ENCODE data around the gene FIBP.
A peak's percentile ranks its signal among the peaks of the same experiment; 100 is the strongest.

Gene FIBP

GRCh38 chr11:65870706-65871681 is 17.3 kb downstream of the FIBP start:
- DNase-seq (ENCODE audit: low spot score) = no peak

GRCh38 chr11:65870307-65870658 is 18.0 kb downstream of the FIBP start:
- DNase-seq (ENCODE audit: low spot score) = no peak

GRCh38 chr11:65869643-65870306 is 18.5 kb downstream of the FIBP start:
- DNase-seq (ENCODE audit: low spot score) = no peak

GRCh38 chr11:65868907-65869306 is 19.4 kb downstream of the FIBP start:
- no peak for DNase-seq (ENCODE audit: low spot score)

GRCh38 chr11:65868076-65868667 is 20.1 kb downstream of the FIBP start:
- DNase-seq (ENCODE audit: low spot score) = no peak

GRCh38 chr11:65867284-65868071 is 20.8 kb downstream of the FIBP start:
- DNase-seq (ENCODE audit: low spot score) = no peak

GRCh38 chr11:65866509-65867283 is 21.6 kb downstream of the FIBP start:
- no peak for DNase-seq (ENCODE audit: low spot score)

- DNase-seq (ENCODE audit: low spot score) = no peak
Measured at GRCh38 chr11:65865550-65866172, 22.6 kb downstream of the FIBP start.

GRCh38 chr11:65864706-65865471 is 23.4 kb downstream of the FIBP start:
- DNase-seq (ENCODE audit: low spot score) = no peak

GRCh38 chr11:65863889-65864705 is 24.2 kb downstream of the FIBP start:
- DNase-seq (ENCODE audit: low spot score) = no peak

GRCh38 chr11:65862941-65863888 is 25.1 kb downstream of the FIBP start:
- no peak for DNase-seq (ENCODE audit: low spot score)

- DNase-seq (ENCODE audit: low spot score) = no peak
Measured at GRCh38 chr11:65862191-65862735, 26.0 kb downstream of the FIBP start.

- DNase-seq (ENCODE audit: low spot score) = no peak
Measured at GRCh38 chr11:65861533-65862183, 26.6 kb downstream of the FIBP start.

GRCh38 chr11:65861165-65861505 is 27.1 kb downstream of the FIBP start:
- no peak for DNase-seq (ENCODE audit: low spot score)

GRCh38 chr11:65860278-65861164 is 27.8 kb downstream of the FIBP start, which contains the start of gene MUS81:
Gene MUS81 (plus strand): TSS chr11:65860433. CDS start chr11:65860754, 321 bp downstream.
- DNase-seq (ENCODE audit: low spot score) = peak; percentile 93

GRCh38 chr11:65859812-65860277 is 28.4 kb downstream of the FIBP start:
- DNase-seq (ENCODE audit: low spot score) = no peak

Measured in AG08395 (cell line).